Smooth muscle cell (in vitro differentiated cells): ENCODE data around the gene KLHDC7B. TPM values are rescaled to one million over a fixed set of nuclear protein-coding genes. Genes with fewer than 3 reads are reported as not detected.

Source experiments
- DNase-seq: peaks from one replicate; lab custom pipeline; 2025; ENCODE audit not compliant: unreplicated experiment; lab: John Stamatoyannopoulos, UW
- H2AFZ ChIP-seq: fragments of 200-600 bp; sonication (generic); 2 replicates; pipeline ENCODE4 v1.6.0; 2016; ENCODE audit warnings: antibody characterized with exemption, low read depth, mild to moderate bottlenecking
- H3F3A ChIP-seq: fragments of 200-600 bp; sonication (generic); 2 replicates; pipeline ENCODE4 v1.6.0; 2017; ENCODE audit warnings: antibody characterized with exemption, low read depth
- H3K27ac ChIP-seq: fragments of 200-600 bp; sonication (generic); 2 replicates; pipeline ENCODE4 v1.5.1; 2016; ENCODE audit warnings: low read depth, mild to moderate bottlenecking
- H3K27me3 ChIP-seq: fragments of 200-600 bp; sonication (generic); 2 replicates; pipeline ENCODE4 v1.6.1; 2016; ENCODE audit warnings: low read depth, mild to moderate bottlenecking
- H3K36me3 ChIP-seq: fragments of 200-600 bp; sonication (generic); 2 replicates; pipeline ENCODE4 v1.5.1; 2016; ENCODE audit warnings: low read depth
- H3K4me1 ChIP-seq: fragments of 200-600 bp; sonication (generic); 2 replicates; pipeline ENCODE4 v1.5.1; 2016; ENCODE audit warnings: low read depth
- H3K4me2 ChIP-seq: fragments of 200-600 bp; sonication (generic); 2 replicates; pipeline ENCODE4 v1.6.0; 2016; ENCODE audit warnings: mild to moderate bottlenecking
- H3K4me3 ChIP-seq: fragments of 200-600 bp; sonication (generic); 2 replicates; pipeline ENCODE4 v1.5.1; 2016; ENCODE audit warnings: mild to moderate bottlenecking
- H3K79me2 ChIP-seq: fragments of 200-600 bp; sonication (generic); 2 replicates; pipeline ENCODE4 v1.6.0; 2016; ENCODE audit warnings: low read depth, mild to moderate bottlenecking
- H3K9ac ChIP-seq: fragments of 200-600 bp; sonication (generic); 2 replicates; pipeline ENCODE4 v1.6.0; 2016; ENCODE audit warnings: low read depth
- H3K9me3 ChIP-seq: fragments of 200-600 bp; sonication (generic); replicated peaks from 2 replicates; pipeline ENCODE4 v1.5.1; 2016; ENCODE audit warnings: low read depth
- H4K20me1 ChIP-seq: fragments of 200-600 bp; sonication (generic); 2 replicates; pipeline ENCODE4 v1.6.0; 2016; ENCODE audit warnings: low read depth
- CTCF ChIP-seq: fragments of 200-600 bp; sonication (generic); IDR thresholded peaks from 2 replicates; pipeline ENCODE4 v1.5.1; 2017; ENCODE audit warnings: borderline replicate concordance, mild to moderate bottlenecking, antibody characterized with exemption; ENCODE audit not compliant: insufficient read depth, poor library complexity, severe bottlenecking
- WGBS: methylation state at CpG from one replicate; pipeline ENCODE4 v1.1.7; 2016; ENCODE audit warnings: low lambda C conversion rate; 5-methylcytosine and 5-hydroxymethylcytosine counted together
- polyA plus RNA-seq: library from polyadenylated mRNA; unstranded; fragments of >200 nt; fragmentation: Nextera tagmentation; extraction: Ambion mirVana; gene quantifications from 2 replicates; pipeline ENCODE4 v1.2.1, GENCODE V29; 2016
- total RNA-seq: library from RNA; depleted of rRNA; stranded (reverse); fragments of >200 nt; gene quantifications from 2 replicates; pipeline ENCODE4 v1.2.3, GENCODE V29; 2014

The KLHDC7B gene
- total and polyA plus RNA-seq, 2 experiments from 2014 or later: 1.1 to 1.5 TPM

DNA sequence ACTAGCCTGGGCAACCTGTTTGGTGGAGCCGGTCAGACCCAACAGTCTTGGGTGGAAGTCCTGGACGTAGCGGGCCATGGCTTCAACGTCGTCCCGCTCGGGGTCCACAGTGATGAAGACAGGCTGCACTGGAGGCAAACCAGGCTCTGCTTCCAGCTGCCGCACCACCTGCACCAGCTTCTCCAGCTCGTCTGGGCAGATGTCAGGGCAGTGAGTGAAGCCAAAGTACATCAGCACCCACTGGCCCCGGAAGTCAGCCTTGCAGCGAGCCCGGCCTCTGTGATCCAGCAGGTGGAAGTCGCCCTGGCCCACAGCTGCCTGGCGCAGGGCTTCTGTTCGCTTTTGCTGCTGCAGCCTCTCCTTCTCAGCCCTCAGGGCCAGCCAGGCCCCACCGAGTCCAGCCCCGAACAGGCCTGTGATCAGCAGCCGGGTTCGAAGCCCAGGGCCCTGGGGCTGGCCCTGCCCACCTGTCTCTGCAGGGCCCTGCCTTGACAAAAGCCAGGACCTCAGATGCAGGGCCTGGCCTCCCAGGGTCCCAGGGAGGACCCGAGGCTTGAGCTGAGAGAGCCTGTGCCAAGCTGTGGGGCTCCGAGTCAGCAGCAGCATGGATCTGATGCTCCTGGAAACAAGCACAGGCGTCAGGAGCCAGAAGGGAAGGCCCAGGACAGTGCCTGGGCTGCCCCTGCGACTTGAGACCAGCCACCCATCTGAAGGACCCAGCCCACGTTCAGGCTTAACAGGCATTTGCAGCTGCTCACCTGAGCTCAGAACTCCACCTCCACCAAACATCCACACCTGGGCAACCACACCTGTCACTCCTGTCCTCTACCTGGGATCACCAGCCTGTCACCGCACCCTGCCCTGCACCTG is 21.7 kb upstream of the KLHDC7B start:
- TF ChIP-seq CTCF: no peak
- Histone ChIP-seq H3K9me3 (no peaks in the 10 kb centered on the region), H3K4me2 (peak overlapping the region; percentile 97), H3K79me2 (peaks cover 10% of the 10 kb centered on the region), H3K27ac (no peak overlapping the region), H3K4me1 (no peaks in the 10 kb centered on the region), H3F3A (peaks cover 31% of the 10 kb centered on the region), H2AFZ (no peak overlapping the region), H4K20me1 (peaks cover 30% of the 10 kb centered on the region), H3K4me3 (peak overlapping the region; percentile 79), H3K9ac (peak overlapping the region; percentile 27), H3K27me3 (no peaks in the 10 kb centered on the region), H3K36me3 (no peaks in the 10 kb centered on the region)
- no peak for DNase-seq
- whole genome bisulfite sequencing: 79% methylated on average over 21 of the region's 25 CpGs

DNA sequence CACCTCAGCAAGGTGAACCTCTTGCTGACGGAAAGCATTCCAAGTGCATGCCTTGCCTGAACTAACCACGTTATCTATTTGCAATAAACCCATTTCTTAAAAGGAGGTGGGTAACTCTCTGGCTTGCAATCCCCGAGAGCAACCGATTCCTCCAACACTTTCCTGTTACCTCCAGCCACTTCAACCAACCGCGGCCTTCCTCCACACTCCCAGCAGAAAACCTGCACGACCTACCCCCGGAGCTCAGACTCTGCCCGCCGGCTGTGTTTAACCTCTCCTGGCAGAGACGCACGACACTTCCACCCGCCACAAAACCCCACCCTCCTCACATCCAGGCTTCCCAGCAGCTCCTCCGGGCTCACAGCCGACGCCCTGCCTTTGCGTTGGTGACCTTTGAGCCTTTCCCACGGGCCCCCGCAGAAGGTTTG is 21.0 kb upstream of the KLHDC7B start:
- Histone ChIP-seq H4K20me1 (peaks cover 33% of the 10 kb centered on the region), H3K36me3 (no peaks in the 10 kb centered on the region), H3K4me3 (peak overlapping the region; percentile 79), H3K9me3 (no peaks in the 10 kb centered on the region), H2AFZ (no peak overlapping the region), H3F3A (peaks cover 34% of the 10 kb centered on the region), H3K9ac (peak overlapping the region; percentile 78), H3K79me2 (peaks cover 10% of the 10 kb centered on the region), H3K27ac (peak overlapping the region; percentile 80), H3K4me2 (peak overlapping the region; percentile 97), H3K27me3 (no peaks in the 10 kb centered on the region), H3K4me1 (no peaks in the 10 kb centered on the region)
- TF ChIP-seq CTCF: no peak
- 15% methylated on average over 18 of the region's 19 CpGs for WGBS
- no peak for DNase-seq

DNA sequence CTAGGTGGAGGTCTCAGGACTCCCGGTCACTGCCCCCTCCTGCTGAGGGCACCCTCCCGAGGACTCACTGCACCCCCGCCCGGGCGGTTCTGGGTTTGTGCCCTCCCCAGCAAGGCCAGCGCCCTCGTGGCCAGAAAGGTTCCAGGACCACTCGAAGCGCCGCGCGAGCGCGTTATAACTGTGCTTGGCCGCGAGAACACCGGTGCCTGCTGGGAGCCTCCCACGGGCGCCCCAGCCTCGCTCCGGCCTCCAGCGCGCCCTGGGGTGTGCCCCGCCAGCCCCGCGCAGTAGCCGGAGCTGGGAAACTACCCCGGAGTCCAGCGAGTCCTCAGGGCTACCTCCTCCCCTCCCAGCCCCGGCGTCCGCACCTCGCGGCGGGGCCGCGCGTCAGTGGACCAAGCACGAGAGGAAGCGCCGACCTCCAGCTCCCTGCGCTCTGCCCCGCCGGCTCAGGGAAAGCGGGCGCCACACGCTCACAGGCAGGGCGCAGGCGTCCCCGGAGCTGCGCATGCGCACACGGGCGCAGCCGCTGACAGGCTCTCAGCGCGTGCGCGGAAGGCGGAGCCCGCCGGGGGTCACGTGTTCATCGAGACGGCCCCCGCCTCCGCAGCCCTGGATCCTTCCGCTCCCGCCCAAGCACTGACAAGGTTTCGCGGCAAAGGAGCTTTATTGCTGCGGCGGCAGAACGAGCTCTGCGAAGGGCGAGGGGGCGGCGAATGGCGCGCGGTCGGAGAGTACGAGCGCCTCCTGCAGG is 20.4 kb upstream of the KLHDC7B start, which contains the start of gene SCO2:
Gene SCO2 (minus strand): TSS at position 495 of the 754 bp plus-strand sequence. CDS start 1,187 bp downstream, outside the sequence.
- Histone ChIP-seq H3K79me2 (peaks cover 10% of the 10 kb centered on the region), H2AFZ (no peak within 1 kb of the TSS), H3K27ac (peak within 1 kb of the TSS; percentile 80), H3F3A (peaks cover 36% of the 10 kb centered on the region), H3K4me2 (peak within 1 kb of the TSS; percentile 98), H3K4me1 (no peaks in the 10 kb centered on the region), H3K9me3 (no peaks in the 10 kb centered on the region), H3K27me3 (no peaks in the 10 kb centered on the region), H3K36me3 (no peaks in the 10 kb centered on the region), H4K20me1 (peaks cover 33% of the 10 kb centered on the region), H3K4me3 (peak within 1 kb of the TSS; percentile 79), H3K9ac (peak within 1 kb of the TSS; percentile 78)
- DNase-seq: peak; percentile 96
- no peak for TF ChIP-seq CTCF
- under 1% methylated on average over 79 of the region's 84 CpGs for WGBS
